WTC11 (cell line): ENCODE measurements around the gene PITPNM3. TPM values are rescaled to one million over a fixed set of nuclear protein-coding genes. Genes with fewer than 3 reads are reported as not detected.

ENCODE experiments used
- ATF1 ChIP-seq: sonication (generic); formaldehyde crosslinking; IDR thresholded peaks from 2 replicates; pipeline ENCODE4 v1.8.1; 2023; ENCODE audit warnings: mild to moderate bottlenecking, moderate library complexity, missing genetic modification reagents
- CREM ChIP-seq: sonication (generic); formaldehyde crosslinking; IDR thresholded peaks from 2 replicates; pipeline ENCODE4 v1.8.1; 2022; ENCODE audit warnings: mild to moderate bottlenecking, missing genetic modification reagents, moderate library complexity
- EMX1 ChIP-seq: fragments of 250-450 bp; sonication (Bioruptor Pico); IDR thresholded peaks from 2 replicates; pipeline ENCODE4 v1.8.0; 2021; ENCODE audit warnings: mild to moderate bottlenecking
- ETV6 ChIP-seq: sonication (generic); formaldehyde crosslinking; IDR thresholded peaks from 2 replicates; pipeline ENCODE4 v1.8.1; 2022; ENCODE audit warnings: mild to moderate bottlenecking, missing genetic modification reagents
- GTF2I ChIP-seq: fragments of 250-450 bp; sonication (Bioruptor Pico); conservative IDR thresholded peaks from 2 replicates; pipeline ENCODE4 v1.4.0; 2021; ENCODE audit warnings: mild to moderate bottlenecking
- IRF2 ChIP-seq: sonication (generic); formaldehyde crosslinking; IDR thresholded peaks from 2 replicates; pipeline ENCODE4 v1.8.0; 2022; ENCODE audit warnings: low read depth, missing genetic modification reagents, borderline replicate concordance
- JUN ChIP-seq: sonication (generic); formaldehyde crosslinking; IDR thresholded peaks from 2 replicates; pipeline ENCODE4 v1.8.0; 2023; ENCODE audit warnings: mild to moderate bottlenecking, missing genetic modification reagents
- NFATC4 ChIP-seq: fragments of 250-450 bp; sonication (Bioruptor Pico); IDR thresholded peaks from 2 replicates; pipeline ENCODE4 v1.9.0; 2021; ENCODE audit warnings: mild to moderate bottlenecking
- NFYB ChIP-seq: sonication (generic); formaldehyde crosslinking; conservative IDR thresholded peaks from 2 replicates; pipeline ENCODE4 v1.8.0; 2022; ENCODE audit warnings: low read depth, missing genetic modification reagents
- NR2C2 ChIP-seq: sonication (generic); formaldehyde crosslinking; IDR thresholded peaks from 2 replicates; pipeline ENCODE4 v1.8.0; 2022; ENCODE audit warnings: mild to moderate bottlenecking, missing genetic modification reagents
- OVOL2 ChIP-seq: fragments of 250-450 bp; sonication (Bioruptor Pico); IDR thresholded peaks from 2 replicates; pipeline ENCODE4 v1.9.0; 2021; ENCODE audit warnings: mild to moderate bottlenecking, borderline replicate concordance
- RORB ChIP-seq: fragments of 250-450 bp; sonication (Bioruptor Pico); IDR thresholded peaks from 2 replicates; pipeline ENCODE4 v1.9.0; 2021; ENCODE audit warnings: mild to moderate bottlenecking
- SMAD4 ChIP-seq: sonication (generic); formaldehyde crosslinking; IDR thresholded peaks from 2 replicates; pipeline ENCODE4 v1.8.0; 2022; ENCODE audit warnings: mild to moderate bottlenecking, missing genetic modification reagents
- SOX15 ChIP-seq: fragments of 250-450 bp; sonication (Bioruptor Pico); IDR thresholded peaks from 2 replicates; pipeline ENCODE4 v1.9.0; 2021; ENCODE audit warnings: mild to moderate bottlenecking
- SP1 ChIP-seq: sonication (generic); formaldehyde crosslinking; conservative IDR thresholded peaks from 2 replicates; pipeline ENCODE4 v1.8.1; 2022; ENCODE audit warnings: missing genetic modification reagents
- TEAD4 ChIP-seq: sonication (generic); formaldehyde crosslinking; IDR thresholded peaks from 2 replicates; pipeline ENCODE4 v1.8.0; 2022; ENCODE audit warnings: mild to moderate bottlenecking, missing genetic modification reagents
- TP53 ChIP-seq: sonication (generic); formaldehyde crosslinking; IDR thresholded peaks from 2 replicates; pipeline ENCODE4 v1.8.1; 2023; ENCODE audit warnings: mild to moderate bottlenecking, missing genetic modification reagents
- ZNF121 ChIP-seq: sonication (generic); formaldehyde crosslinking; IDR thresholded peaks from 2 replicates; pipeline ENCODE4 v1.8.0; 2023; ENCODE audit warnings: missing genetic modification reagents
- ZNF263 ChIP-seq: sonication (generic); formaldehyde crosslinking; IDR thresholded peaks from 2 replicates; pipeline ENCODE4 v1.8.1; 2022; ENCODE audit warnings: low read depth, mild to moderate bottlenecking, moderate library complexity, missing genetic modification reagents
- ZNF396 ChIP-seq: fragments of 250-450 bp; sonication (Bioruptor Pico); IDR thresholded peaks from 2 replicates; pipeline ENCODE4 v1.8.0; 2021; ENCODE audit warnings: mild to moderate bottlenecking, moderate library complexity, borderline replicate concordance
- ZNF423 ChIP-seq: fragments of 250-450 bp; sonication (Bioruptor Pico); IDR thresholded peaks from 2 replicates; pipeline ENCODE4 v2.1.2; 2022; ENCODE audit warnings: mild to moderate bottlenecking, moderate library complexity
- total RNA-seq: library from RNA; stranded (reverse); gene quantifications from 3 replicates; pipeline ENCODE4 v1.2.3, GENCODE V29; 2021
- TF ChIP-seq, protein P1 (sequence below): fragments of 250-450 bp; sonication (Bioruptor Pico); IDR thresholded peaks from 2 replicates; pipeline ENCODE4 v1.8.0; 2021; ENCODE audit warnings: mild to moderate bottlenecking
- TF ChIP-seq, protein P2 (sequence below): sonication (generic); formaldehyde crosslinking; IDR thresholded peaks from 2 replicates; pipeline ENCODE4 v1.8.0; 2022; ENCODE audit warnings: mild to moderate bottlenecking, missing genetic modification reagents
- TF ChIP-seq, protein P3 (sequence below): fragments of 200-600 bp; IDR thresholded peaks from 2 replicates; pipeline ENCODE4 v1.8.0; 2022; ENCODE audit warnings: antibody characterized with exemption
- TF ChIP-seq, protein P4 (sequence below): sonication (generic); formaldehyde crosslinking; IDR thresholded peaks from 2 replicates; pipeline ENCODE4 v1.8.1; 2022; ENCODE audit warnings: mild to moderate bottlenecking, missing genetic modification reagents, moderate library complexity, borderline replicate concordance
- TF ChIP-seq, protein P5 (sequence below): sonication (generic); formaldehyde crosslinking; conservative IDR thresholded peaks from 2 replicates; pipeline ENCODE4 v1.8.1; 2023; ENCODE audit warnings: mild to moderate bottlenecking, low read depth, missing genetic modification reagents, moderate library complexity
- TF ChIP-seq, protein P6 (sequence below): fragments of 250-450 bp; sonication (Bioruptor Pico); conservative IDR thresholded peaks from 2 replicates; pipeline ENCODE4 v1.9.0; 2021; ENCODE audit warnings: mild to moderate bottlenecking
- TF ChIP-seq, protein P7 (sequence below): sonication (generic); formaldehyde crosslinking; IDR thresholded peaks from 2 replicates; pipeline ENCODE4 v1.8.1; 2022; ENCODE audit warnings: mild to moderate bottlenecking, moderate library complexity, missing genetic modification reagents

Gene PITPNM3
- total RNA-seq, 1 experiment from 2014 or later: 2.8 TPM

DNA sequence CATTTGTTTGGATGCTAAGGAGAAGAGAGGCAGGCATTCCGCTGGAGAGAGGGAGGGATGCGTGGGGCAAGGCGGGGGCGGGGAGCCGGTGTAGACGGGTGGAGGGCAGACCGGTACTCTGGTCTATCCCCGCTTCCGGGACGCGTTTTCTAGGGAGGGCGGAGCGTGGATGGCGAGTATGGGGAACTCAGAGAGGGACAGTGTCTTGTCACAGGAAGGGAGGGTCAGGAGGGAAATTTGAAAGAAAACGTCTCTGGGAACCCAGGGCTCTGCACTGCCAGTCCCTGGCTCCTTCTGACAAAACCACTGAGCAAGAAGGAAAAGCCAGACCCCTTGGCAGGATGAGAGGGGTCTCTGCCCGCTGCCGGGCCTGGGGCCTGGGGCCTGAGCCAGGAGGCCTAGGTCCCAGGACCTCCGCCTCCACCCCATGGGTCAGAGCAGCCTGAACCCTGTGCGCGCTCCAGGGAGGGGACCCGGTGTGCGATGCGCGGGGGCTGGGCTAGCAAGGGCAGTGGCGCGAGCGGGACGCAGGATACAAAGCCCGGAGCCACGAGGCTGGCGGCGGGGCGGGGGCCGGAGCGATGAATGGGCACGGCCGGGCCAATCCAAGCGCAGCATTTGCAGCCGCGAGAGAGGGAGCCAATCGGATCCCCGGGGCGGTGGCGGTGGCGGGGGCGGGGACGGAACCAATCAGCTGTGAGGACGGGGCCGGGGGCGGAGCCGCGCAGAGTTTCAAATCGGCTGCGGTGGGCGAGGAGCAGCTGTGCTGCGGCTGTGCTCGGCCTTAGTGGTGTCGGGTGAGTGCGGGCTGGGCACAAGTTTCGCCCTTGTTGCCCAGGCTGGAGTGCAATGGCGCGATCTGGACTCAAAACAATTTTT, 112.4 kb downstream of the PITPNM3 start, which contains the start of gene PIMREG (continued):
- TF ChIP-seq, protein P1, sequence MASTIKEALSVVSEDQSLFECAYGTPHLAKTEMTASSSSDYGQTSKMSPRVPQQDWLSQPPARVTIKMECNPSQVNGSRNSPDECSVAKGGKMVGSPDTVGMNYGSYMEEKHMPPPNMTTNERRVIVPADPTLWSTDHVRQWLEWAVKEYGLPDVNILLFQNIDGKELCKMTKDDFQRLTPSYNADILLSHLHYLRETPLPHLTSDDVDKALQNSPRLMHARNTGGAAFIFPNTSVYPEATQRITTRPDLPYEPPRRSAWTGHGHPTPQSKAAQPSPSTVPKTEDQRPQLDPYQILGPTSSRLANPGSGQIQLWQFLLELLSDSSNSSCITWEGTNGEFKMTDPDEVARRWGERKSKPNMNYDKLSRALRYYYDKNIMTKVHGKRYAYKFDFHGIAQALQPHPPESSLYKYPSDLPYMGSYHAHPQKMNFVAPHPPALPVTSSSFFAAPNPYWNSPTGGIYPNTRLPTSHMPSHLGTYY (CRISPR knock-in tag): no peak
- TF ChIP-seq TP53 (peak; percentile 86; the same call in 1 of the 2 replicates), RORB (CRISPR knock-in tag) (no peak), SP1 (CRISPR knock-in tag) (peak; percentile 83), CREM (peak; percentile 74), NFYB (CRISPR knock-in tag) (peak; percentile 84), ZNF121 (CRISPR knock-in tag) (no peak), IRF2 (CRISPR knock-in tag) (no peak), TEAD4 (CRISPR knock-in tag) (no peak), ZNF396 (CRISPR knock-in tag) (no peak), NR2C2 (CRISPR knock-in tag) (no peak), ETV6 (CRISPR knock-in tag) (no peak; the same call in 1 of the 2 replicates), SMAD4 (CRISPR knock-in tag) (no peak), ATF1 (no peak), ZNF263 (CRISPR knock-in tag) (no peak), ZNF423 (CRISPR knock-in tag) (peak; percentile 79), JUN (CRISPR knock-in tag) (no peak), EMX1 (no peak), GTF2I (CRISPR knock-in tag) (no peak), OVOL2 (CRISPR knock-in tag) (no peak), NFATC4 (CRISPR knock-in tag) (no peak), SOX15 (CRISPR knock-in tag) (no peak)
- TF ChIP-seq, protein P2, sequence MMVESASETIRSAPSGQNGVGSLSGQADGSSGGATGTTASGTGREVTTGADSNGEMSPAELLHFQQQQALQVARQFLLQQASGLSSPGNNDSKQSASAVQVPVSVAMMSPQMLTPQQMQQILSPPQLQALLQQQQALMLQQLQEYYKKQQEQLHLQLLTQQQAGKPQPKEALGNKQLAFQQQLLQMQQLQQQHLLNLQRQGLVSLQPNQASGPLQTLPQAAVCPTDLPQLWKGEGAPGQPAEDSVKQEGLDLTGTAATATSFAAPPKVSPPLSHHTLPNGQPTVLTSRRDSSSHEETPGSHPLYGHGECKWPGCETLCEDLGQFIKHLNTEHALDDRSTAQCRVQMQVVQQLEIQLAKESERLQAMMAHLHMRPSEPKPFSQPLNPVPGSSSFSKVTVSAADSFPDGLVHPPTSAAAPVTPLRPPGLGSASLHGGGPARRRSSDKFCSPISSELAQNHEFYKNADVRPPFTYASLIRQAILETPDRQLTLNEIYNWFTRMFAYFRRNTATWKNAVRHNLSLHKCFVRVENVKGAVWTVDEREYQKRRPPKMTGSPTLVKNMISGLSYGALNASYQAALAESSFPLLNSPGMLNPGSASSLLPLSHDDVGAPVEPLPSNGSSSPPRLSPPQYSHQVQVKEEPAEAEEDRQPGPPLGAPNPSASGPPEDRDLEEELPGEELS (CRISPR knock-in tag): peak; percentile 94
- TF ChIP-seq, protein P3, sequence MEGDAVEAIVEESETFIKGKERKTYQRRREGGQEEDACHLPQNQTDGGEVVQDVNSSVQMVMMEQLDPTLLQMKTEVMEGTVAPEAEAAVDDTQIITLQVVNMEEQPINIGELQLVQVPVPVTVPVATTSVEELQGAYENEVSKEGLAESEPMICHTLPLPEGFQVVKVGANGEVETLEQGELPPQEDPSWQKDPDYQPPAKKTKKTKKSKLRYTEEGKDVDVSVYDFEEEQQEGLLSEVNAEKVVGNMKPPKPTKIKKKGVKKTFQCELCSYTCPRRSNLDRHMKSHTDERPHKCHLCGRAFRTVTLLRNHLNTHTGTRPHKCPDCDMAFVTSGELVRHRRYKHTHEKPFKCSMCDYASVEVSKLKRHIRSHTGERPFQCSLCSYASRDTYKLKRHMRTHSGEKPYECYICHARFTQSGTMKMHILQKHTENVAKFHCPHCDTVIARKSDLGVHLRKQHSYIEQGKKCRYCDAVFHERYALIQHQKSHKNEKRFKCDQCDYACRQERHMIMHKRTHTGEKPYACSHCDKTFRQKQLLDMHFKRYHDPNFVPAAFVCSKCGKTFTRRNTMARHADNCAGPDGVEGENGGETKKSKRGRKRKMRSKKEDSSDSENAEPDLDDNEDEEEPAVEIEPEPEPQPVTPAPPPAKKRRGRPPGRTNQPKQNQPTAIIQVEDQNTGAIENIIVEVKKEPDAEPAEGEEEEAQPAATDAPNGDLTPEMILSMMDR: no peak
- TF ChIP-seq, protein P4, sequence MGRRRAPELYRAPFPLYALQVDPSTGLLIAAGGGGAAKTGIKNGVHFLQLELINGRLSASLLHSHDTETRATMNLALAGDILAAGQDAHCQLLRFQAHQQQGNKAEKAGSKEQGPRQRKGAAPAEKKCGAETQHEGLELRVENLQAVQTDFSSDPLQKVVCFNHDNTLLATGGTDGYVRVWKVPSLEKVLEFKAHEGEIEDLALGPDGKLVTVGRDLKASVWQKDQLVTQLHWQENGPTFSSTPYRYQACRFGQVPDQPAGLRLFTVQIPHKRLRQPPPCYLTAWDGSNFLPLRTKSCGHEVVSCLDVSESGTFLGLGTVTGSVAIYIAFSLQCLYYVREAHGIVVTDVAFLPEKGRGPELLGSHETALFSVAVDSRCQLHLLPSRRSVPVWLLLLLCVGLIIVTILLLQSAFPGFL (CRISPR knock-in tag): 0 out of 2 replicates have a peak, but pooled peaks have one; percentile 20
- TF ChIP-seq, protein P5, sequence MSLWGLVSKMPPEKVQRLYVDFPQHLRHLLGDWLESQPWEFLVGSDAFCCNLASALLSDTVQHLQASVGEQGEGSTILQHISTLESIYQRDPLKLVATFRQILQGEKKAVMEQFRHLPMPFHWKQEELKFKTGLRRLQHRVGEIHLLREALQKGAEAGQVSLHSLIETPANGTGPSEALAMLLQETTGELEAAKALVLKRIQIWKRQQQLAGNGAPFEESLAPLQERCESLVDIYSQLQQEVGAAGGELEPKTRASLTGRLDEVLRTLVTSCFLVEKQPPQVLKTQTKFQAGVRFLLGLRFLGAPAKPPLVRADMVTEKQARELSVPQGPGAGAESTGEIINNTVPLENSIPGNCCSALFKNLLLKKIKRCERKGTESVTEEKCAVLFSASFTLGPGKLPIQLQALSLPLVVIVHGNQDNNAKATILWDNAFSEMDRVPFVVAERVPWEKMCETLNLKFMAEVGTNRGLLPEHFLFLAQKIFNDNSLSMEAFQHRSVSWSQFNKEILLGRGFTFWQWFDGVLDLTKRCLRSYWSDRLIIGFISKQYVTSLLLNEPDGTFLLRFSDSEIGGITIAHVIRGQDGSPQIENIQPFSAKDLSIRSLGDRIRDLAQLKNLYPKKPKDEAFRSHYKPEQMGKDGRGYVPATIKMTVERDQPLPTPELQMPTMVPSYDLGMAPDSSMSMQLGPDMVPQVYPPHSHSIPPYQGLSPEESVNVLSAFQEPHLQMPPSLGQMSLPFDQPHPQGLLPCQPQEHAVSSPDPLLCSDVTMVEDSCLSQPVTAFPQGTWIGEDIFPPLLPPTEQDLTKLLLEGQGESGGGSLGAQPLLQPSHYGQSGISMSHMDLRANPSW: no peak; the same call in 1 of the 2 replicates
- TF ChIP-seq, protein P6, sequence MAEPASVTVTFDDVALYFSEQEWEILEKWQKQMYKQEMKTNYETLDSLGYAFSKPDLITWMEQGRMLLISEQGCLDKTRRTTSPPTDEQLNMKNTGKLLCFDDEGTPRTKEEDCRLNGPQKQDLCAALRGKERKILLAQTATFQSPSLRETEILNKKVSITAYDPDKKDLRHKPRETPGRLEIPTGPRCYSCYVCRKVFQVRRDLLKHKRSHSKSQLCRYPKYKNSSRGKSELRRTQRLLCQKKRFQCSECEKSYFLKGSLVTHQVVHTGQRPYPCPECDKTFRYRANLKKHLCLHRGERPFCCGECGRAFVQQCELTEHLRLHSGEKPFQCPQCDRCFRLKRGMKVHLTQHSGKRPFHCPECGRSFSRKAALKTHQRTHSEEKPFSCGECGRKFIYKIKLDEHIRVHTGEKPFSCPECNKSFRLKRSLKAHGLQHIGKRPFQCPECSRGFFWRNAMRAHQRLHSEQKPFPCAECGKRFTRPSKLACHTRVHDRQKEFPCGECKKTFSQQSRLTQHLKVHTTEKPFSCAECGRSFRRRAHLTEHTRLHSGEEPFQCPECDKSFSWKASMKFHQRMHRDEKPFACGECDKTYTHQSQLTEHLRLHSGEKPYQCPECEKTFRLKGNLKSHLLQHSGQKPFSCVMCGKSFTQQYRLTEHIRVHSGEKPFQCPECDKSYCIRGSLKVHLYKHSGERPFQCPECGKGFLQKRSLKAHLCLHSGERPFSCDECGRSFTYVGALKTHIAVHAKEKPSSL (CRISPR knock-in tag): no peak
- TF ChIP-seq, protein P7, sequence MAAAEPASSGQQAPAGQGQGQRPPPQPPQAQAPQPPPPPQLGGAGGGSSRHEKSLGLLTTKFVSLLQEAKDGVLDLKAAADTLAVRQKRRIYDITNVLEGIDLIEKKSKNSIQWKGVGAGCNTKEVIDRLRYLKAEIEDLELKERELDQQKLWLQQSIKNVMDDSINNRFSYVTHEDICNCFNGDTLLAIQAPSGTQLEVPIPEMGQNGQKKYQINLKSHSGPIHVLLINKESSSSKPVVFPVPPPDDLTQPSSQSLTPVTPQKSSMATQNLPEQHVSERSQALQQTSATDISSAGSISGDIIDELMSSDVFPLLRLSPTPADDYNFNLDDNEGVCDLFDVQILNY (CRISPR knock-in tag): peak; percentile 98
